Calu3 (cell line): ENCODE data around the gene TAS1R3. TPM values are rescaled to one million over a fixed set of nuclear protein-coding genes. Genes with fewer than 3 reads are reported as not detected.

Experiments used
- BruUV-seq: library from RNA; stranded (reverse); fragments of 400-500 nt; replicated peaks from 2 replicates; lab custom pipeline; 2021; lab: Mats Ljungman, UMichigan
- CTCF ChIA-PET: fragments of 300-600 bp; sonication (Branson Sonifier 250); formaldehyde crosslinking; loops from one replicate; lab custom pipeline; 2022; ENCODE audit warnings: antibody characterized with exemption; lab: Charles Lee
- DNase-seq: peaks from one replicate; pipeline ENCODE4 v3.0.0; 2022
- H3K27ac Mint-ChIP-seq: one replicate; pipeline ENCODE4 v1.8.0; 2022; ENCODE audit warnings: mixed read lengths; ENCODE audit not compliant: unreplicated experiment
- H3K27me3 Mint-ChIP-seq: one replicate; pipeline ENCODE4 v1.8.0; 2022; ENCODE audit warnings: mixed read lengths; ENCODE audit not compliant: unreplicated experiment
- H3K36me3 Mint-ChIP-seq: one replicate; pipeline ENCODE4 v1.8.0; 2022; ENCODE audit warnings: mild to moderate bottlenecking, moderate library complexity, mixed read lengths; ENCODE audit not compliant: insufficient read depth, unreplicated experiment
- H3K4me1 Mint-ChIP-seq: one replicate; pipeline ENCODE4 v1.8.0; 2022; ENCODE audit warnings: mild to moderate bottlenecking, low read depth, mixed read lengths; ENCODE audit not compliant: unreplicated experiment
- H3K4me3 Mint-ChIP-seq: one replicate; pipeline ENCODE4 v1.8.0; 2022; ENCODE audit warnings: mild to moderate bottlenecking, low read depth, moderate library complexity, mixed read lengths; ENCODE audit not compliant: unreplicated experiment
- H3K9me3 Mint-ChIP-seq: one replicate; pipeline ENCODE4 v1.8.0; 2022; ENCODE audit warnings: low read depth, mixed read lengths; ENCODE audit not compliant: unreplicated experiment
- intact Hi-C: fragments of 100-400 bp; cut with micrococcal nuclease; formaldehyde crosslinking; loops from one replicate; pipeline ENCODE4 v1.10.0; 2022; ENCODE audit not compliant: unreplicated experiment
- total RNA-seq: library from RNA; stranded (reverse); gene quantifications from 2 replicates; pipeline ENCODE4 v1.2.3, GENCODE V29; 2022
- TF ChIP-seq, protein P1 (sequence below): fragments of 200-600 bp; IDR thresholded peaks from one replicate; pipeline ENCODE4 v1.8.0; 2022; ENCODE audit warnings: antibody characterized with exemption; ENCODE audit not compliant: unreplicated experiment

Gene TAS1R3
- total RNA-seq, 1 experiment from 2014 or later: 0.42 TPM

DNA sequence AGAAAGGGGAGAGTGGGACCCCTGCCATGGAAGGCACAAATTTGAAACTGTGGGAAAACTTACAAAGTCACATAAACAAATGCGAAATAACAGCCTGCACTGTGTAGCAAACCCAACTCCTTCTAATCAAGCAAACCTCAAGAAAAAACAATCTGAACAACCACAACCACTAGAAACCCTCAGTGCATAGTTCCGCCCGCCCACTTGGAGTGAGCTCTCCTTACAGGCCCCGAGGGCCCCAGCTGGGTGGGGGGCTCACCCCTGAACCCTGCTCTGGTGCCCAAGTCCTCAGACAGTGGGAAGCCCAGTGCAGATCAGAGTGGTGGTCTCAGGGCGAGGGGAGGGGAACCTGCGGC lies 28.2 kb downstream of the TAS1R3 start:
- TF ChIP-seq, protein P1, sequence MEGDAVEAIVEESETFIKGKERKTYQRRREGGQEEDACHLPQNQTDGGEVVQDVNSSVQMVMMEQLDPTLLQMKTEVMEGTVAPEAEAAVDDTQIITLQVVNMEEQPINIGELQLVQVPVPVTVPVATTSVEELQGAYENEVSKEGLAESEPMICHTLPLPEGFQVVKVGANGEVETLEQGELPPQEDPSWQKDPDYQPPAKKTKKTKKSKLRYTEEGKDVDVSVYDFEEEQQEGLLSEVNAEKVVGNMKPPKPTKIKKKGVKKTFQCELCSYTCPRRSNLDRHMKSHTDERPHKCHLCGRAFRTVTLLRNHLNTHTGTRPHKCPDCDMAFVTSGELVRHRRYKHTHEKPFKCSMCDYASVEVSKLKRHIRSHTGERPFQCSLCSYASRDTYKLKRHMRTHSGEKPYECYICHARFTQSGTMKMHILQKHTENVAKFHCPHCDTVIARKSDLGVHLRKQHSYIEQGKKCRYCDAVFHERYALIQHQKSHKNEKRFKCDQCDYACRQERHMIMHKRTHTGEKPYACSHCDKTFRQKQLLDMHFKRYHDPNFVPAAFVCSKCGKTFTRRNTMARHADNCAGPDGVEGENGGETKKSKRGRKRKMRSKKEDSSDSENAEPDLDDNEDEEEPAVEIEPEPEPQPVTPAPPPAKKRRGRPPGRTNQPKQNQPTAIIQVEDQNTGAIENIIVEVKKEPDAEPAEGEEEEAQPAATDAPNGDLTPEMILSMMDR: no peak
- no TSS peak for BruUV-seq
- CTCF ChIA-PET: no interaction called here
- peaks cover 14% of the 10 kb centered on the region for H3K27me3 Mint-ChIP-seq
- intact Hi-C loops: no loop called here
- no peak for DNase-seq
- H3K9me3 Mint-ChIP-seq: peaks cover 4% of the 10 kb centered on the region
- peaks cover 6% of the 10 kb centered on the region for H3K36me3 Mint-ChIP-seq
- peaks cover 10% of the 10 kb centered on the region for H3K4me1 Mint-ChIP-seq
- H3K4me3 Mint-ChIP-seq: no peak overlapping the region
- H3K27ac Mint-ChIP-seq: no peak overlapping the region

DNA sequence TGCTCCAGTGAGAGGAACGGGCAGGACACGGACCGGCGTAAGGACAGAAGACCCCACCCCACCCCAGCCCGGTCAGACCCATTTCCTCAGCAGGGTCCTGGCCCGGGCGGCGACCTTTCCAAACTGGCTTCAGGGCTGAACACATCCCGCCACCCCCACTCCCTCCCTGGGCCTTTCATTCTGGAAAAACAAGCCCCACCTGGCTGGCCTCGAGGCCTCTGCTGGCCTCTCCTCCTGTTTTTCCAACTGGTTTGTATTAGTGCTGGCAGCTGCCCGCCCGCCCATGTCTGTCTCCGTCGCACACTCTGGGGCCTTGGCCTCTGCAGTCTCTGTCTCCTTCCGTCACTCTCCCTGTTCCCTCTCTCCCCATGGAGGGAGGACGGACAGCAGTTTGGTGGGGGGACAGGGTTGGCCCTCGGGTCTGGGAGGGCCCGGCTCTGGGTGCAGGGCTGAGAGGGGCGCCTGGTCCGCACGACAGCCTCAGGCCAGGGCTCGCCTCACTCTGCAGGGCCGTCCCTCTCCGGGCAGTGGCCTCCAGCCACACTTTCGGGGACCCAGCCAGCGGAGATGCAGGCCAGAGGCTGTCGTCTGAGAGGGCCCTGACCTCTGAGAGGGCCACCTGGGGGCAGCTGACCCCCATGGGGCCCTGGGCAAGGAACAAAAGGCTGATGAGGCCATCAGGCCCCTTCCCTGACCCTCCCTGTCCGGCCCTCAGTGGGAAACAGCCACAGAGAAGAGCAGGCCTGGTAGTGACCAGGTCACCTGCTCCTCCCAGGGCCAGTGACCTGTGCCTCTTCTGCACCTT lies 28.8 kb downstream of the TAS1R3 start:
- CTCF ChIA-PET: no interaction called here
- Mint-ChIP-seq H3K36me3 (peaks cover 6% of the 10 kb centered on the region), H3K4me1 (peaks cover 10% of the 10 kb centered on the region), H3K27me3 (peaks cover 14% of the 10 kb centered on the region), H3K27ac (no peak overlapping the region), H3K9me3 (peaks cover 4% of the 10 kb centered on the region), H3K4me3 (no peak overlapping the region)
- no peak for DNase-seq
- TF ChIP-seq, protein P1: no peak
- BruUV-seq: no TSS peak
- intact Hi-C loops: no loop called here

DNA sequence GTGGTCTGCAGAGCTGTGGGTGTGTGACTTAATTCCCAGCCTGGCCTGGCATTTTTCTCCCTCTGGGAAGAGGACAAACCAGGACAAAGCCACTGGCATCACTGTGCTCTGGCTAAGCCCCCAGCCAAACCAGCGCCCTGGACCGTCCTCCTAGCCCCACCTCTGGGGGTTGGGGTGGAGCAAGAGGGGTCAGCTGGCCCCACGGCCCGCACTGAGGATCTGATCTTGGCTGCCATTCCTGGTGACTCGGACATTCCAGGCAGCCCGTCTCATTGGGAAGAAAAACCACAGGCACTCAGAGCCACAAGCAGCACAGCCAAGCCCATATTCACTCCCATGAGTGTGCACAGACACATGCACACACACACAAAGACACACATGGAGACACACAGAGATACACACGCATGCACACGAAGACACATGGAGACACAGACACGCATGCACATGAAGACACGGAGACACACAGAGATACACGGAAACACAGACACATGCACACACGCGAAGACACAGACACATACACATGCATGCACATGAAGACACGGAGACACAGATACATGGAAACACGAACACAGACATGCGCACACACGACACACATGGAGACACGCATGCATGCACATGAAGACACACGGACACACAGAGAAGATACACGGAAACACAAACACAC lies 29.6 kb downstream of the TAS1R3 start:
- H3K27me3 Mint-ChIP-seq: peaks cover 14% of the 10 kb centered on the region
- no peak overlapping the region for H3K4me3 Mint-ChIP-seq
- BruUV-seq: no TSS peak
- peaks cover 4% of the 10 kb centered on the region for H3K9me3 Mint-ChIP-seq
- H3K27ac Mint-ChIP-seq: no peak overlapping the region
- intact Hi-C loops: no loop called here
- no peak for DNase-seq
- H3K4me1 Mint-ChIP-seq: peaks cover 10% of the 10 kb centered on the region
- CTCF ChIA-PET: no interaction called here
- H3K36me3 Mint-ChIP-seq: peaks cover 6% of the 10 kb centered on the region
- TF ChIP-seq, protein P1: no peak

- no peak for DNase-seq
- H3K9me3 Mint-ChIP-seq: peaks cover 4% of the 10 kb centered on the region
- peaks cover 6% of the 10 kb centered on the region for H3K36me3 Mint-ChIP-seq
- intact Hi-C loops: no loop called here
- no TSS peak for BruUV-seq
- CTCF ChIA-PET: no interaction called here
- no peak overlapping the region for H3K27ac Mint-ChIP-seq
- peaks cover 14% of the 10 kb centered on the region for H3K27me3 Mint-ChIP-seq
- TF ChIP-seq, protein P1: no peak
- no peak overlapping the region for H3K4me3 Mint-ChIP-seq
- H3K4me1 Mint-ChIP-seq: peaks cover 10% of the 10 kb centered on the region
These were observed 30.3 kb downstream of the TAS1R3 start for GRCh38 chr1:1361233-1361981.
